NCI-H82 (cell line): Measurements from ENCODE around the gene IRF8.
"Not testable (repeated sequence)": the region's sequence is repeated elsewhere in the genome, so short reads cannot be mapped to it uniquely, and the experiment has no call there.

ENCODE experiments used
- DNase-seq: peaks from one replicate; lab custom pipeline; 2025; lab: John Stamatoyannopoulos, UW

IRF8 gene

GRCh38 chr16:85898521-85899442 lies at the start of gene IRF8:
TSS of gene IRF8 (plus strand) at chr16:85899162. CDS start at chr16:85903016, 3,854 bp downstream.
- DNase-seq: peak; percentile 9

- DNase-seq: no peak
These were observed 49.6 kb upstream of the IRF8 start for GRCh38 chr16:85849388-85849787.

- no peak for DNase-seq
These were observed 48.5 kb upstream of the IRF8 start for GRCh38 chr16:85850344-85850880.

GRCh38 chr16:85851034-85851785 lies 47.8 kb upstream of the IRF8 start:
- DNase-seq: no peak

GRCh38 chr16:85853547-85854545 lies 45.1 kb upstream of the IRF8 start:
- DNase-seq: no peak

- no peak for DNase-seq
These were observed 44.0 kb upstream of the IRF8 start for GRCh38 chr16:85854935-85855334.

- no peak for DNase-seq
These were observed 42.9 kb upstream of the IRF8 start for GRCh38 chr16:85856079-85856478.

GRCh38 chr16:85856585-85856984 lies 42.4 kb upstream of the IRF8 start:
- DNase-seq: no peak

GRCh38 chr16:85857406-85857805 lies 41.6 kb upstream of the IRF8 start:
- DNase-seq: no peak

- DNase-seq: not testable (repeated sequence)
These were observed 40.4 kb upstream of the IRF8 start for GRCh38 chr16:85858571-85858970.

GRCh38 chr16:85858984-85859817 lies 39.8 kb upstream of the IRF8 start:
- DNase-seq: no peak

GRCh38 chr16:85859818-85860125 lies 39.2 kb upstream of the IRF8 start:
- no peak for DNase-seq

GRCh38 chr16:85860413-85861094 lies 38.4 kb upstream of the IRF8 start:
- DNase-seq: no peak

GRCh38 chr16:85861095-85861825 lies 37.7 kb upstream of the IRF8 start:
- DNase-seq: no peak

GRCh38 chr16:85862476-85863383 lies 36.2 kb upstream of the IRF8 start:
- DNase-seq: no peak

- no peak for DNase-seq
These were observed 35.6 kb upstream of the IRF8 start for GRCh38 chr16:85863384-85863774.

- DNase-seq: no peak
These were observed 34.0 kb upstream of the IRF8 start for GRCh38 chr16:85864965-85865364.

- no peak for DNase-seq
These were observed 31.8 kb upstream of the IRF8 start for GRCh38 chr16:85867189-85867588.
